Measurements from ENCODE around the gene C2orf92.

GRCh38 chr2:97662386-97662894, 7.1 kb upstream of the C2orf92 start:
- TF ChIP-seq, protein P1, sequence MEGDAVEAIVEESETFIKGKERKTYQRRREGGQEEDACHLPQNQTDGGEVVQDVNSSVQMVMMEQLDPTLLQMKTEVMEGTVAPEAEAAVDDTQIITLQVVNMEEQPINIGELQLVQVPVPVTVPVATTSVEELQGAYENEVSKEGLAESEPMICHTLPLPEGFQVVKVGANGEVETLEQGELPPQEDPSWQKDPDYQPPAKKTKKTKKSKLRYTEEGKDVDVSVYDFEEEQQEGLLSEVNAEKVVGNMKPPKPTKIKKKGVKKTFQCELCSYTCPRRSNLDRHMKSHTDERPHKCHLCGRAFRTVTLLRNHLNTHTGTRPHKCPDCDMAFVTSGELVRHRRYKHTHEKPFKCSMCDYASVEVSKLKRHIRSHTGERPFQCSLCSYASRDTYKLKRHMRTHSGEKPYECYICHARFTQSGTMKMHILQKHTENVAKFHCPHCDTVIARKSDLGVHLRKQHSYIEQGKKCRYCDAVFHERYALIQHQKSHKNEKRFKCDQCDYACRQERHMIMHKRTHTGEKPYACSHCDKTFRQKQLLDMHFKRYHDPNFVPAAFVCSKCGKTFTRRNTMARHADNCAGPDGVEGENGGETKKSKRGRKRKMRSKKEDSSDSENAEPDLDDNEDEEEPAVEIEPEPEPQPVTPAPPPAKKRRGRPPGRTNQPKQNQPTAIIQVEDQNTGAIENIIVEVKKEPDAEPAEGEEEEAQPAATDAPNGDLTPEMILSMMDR (conservative IDR thresholded peaks at IDR 0.05): no peak
- no peak for TF ChIP-seq EZH2 (IDR thresholded peaks at IDR 0.05; ENCODE audit: low read depth)
